ENCODE data around the gene COL5A3.
"Not testable (repeated sequence)": the region's sequence is repeated elsewhere in the genome, so short reads cannot be mapped to it uniquely, and the experiment has no call there.

COL5A3 gene

DNA sequence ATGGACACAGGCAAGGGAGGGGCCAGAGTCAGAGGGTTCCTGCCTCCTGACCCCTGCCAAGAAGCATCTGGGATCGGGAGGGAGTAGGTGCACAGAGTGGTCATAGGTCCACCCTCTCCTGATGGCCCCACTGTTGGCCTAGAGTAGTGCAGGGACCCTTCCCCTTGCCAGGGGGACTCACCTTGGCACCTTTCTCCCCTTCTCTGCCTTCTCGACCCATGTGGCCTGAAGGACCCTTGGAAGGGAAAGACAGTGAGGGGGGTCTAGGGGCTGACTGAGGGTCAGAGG is 40.7 kb downstream of the COL5A3 start:
- no peak for DNase-seq

DNA sequence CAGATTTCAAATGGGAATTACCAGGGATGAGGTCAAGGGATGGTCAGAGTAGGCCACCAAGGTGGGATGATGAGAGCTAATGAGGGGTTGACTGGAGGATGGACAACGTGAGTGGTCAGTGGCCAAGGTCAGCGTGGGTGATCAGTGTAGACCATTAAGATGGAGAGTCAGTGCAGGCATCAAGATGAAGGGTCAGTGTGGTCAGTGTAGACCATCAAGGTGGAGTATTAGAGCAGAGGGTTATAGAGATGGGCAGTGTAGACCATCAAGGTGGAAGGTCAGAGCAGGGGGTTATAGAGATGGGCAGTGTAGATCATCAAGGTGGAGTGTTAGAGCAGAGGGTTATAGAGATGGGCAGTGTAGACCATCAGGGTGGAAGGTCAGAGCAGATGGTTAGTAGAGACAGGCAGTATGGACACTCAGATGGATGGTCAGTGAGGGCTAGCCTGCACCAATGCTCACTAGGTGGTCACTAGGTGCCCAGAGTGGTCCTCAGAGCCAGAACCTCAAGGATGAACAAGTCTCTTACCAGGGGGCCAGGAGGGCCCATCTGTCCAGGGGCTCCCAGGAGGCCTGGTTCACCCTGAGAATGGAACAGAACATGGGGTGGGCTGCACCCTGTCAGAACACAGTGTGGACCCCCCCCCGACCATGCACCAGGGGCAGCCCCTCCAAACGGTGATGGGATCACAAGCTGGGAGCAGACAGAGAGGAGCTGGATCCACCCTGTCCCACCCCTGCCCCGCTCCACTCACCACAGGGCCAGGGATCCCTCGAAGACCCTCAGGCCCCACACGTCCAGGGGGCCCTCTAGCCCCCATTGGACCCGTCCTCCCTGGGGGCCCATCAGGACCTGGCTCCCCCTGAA is 41.2 kb downstream of the COL5A3 start:
- DNase-seq = no peak

DNA sequence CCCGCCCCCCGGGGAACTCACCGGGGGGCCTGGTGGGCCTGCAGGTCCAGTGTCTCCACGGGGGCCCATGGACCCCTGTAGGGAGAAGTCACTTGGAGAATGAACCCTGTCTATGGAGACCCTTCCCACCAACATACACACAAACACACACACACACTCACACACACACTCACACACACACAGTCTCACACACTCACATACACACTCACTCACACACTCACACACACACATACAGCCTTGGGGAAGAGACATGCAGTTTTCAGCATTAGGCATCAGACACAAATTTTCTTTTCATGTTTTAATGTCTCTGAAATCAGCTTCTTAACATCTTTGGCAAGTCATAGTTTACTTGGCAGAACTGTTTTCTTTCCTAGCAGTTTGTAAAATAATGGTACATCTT is 43.0 kb downstream of the COL5A3 start:
- no peak for DNase-seq

DNA sequence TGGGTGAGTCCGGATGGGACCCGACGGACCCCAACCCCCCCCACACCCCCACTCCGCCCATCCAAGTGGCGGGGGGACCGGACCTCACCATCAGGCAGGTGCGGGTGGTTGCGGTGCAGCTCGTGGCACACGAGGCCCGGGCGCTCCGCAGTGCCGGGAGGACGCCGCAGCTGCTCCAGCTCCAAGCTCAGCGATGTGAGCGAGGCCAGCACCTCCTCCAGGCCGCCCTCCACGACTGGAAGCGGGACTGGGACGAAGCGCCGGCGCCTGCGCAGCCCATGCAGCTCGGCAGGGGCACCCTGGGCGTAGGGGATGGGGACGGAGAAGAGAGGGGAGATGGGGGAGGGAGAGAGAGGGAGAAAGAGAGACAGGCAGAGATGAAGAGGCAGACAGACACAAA is 43.9 kb downstream of the COL5A3 start:
- DNase-seq = no peak

DNA sequence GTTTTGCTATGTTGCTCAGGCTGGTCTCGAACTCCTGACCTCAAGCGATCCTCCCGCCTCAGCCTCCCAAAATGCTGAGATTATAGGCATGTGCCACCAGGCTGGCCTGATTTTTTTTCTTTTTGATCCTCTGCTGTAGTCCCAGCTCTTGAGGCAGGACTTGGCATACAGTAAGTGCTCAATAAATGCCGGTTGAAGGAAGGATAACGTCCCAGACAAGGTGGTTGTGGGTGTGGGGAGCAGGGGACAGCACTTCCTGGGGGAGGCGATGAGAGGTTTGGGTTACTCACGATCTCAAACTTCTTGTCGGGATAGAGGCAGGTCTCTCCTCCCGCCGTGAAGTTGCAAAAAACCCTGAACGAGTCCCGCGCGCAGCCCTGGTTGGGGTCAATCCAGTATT is 44.3 kb downstream of the COL5A3 start:
- DNase-seq = no peak

DNA sequence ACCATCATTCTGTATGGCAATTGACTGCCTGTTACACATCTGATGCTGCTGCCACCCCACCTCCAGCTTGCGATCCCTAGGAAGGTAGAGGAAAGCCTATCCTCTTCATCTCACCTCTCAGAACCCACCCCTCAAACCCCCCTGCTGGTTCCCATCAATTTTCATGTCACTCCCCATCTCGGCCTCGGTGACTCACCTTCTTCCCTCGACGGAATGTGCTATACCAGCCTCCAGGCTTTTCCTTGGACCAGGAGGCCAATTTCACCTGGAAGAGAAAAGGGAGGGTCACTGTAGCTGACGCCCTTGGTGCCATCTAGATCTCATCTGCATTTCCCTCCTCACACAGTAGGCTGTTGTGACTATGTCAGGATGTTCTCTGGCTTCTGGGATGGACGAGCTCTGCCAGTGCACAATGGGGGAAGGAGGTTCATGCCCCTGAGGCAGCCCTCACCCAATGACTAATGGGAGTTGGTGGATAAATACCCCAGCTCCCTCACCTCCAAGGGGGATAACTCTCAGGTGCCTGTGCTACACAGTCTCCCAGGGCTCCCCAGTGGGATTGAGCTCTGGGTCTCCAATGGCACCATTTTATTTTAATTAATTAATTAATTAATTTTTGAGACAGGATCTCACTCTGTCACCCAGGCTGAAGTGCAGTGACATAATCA is 47.5 kb downstream of the COL5A3 start:
- DNase-seq = no peak

DNA sequence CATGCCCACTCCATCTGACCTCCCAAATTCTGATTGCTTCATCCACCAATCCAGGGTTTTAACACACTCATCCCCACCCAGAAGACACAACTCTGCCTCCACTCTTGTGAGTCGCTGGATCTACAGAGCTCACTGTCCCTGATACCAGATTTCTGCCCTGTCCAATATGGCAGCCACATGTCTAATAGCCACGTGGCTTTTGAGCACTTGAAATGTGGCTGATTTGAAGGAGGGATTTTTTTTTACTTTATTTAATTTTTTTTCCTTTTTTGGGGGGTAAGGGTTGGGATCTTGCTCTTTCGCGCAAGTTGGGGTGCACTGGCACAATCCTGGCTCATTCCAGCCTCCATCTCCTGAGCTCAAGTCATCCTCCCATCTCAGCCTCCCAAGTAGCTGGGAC is 49.2 kb downstream of the COL5A3 start:
- no peak for DNase-seq

DNA sequence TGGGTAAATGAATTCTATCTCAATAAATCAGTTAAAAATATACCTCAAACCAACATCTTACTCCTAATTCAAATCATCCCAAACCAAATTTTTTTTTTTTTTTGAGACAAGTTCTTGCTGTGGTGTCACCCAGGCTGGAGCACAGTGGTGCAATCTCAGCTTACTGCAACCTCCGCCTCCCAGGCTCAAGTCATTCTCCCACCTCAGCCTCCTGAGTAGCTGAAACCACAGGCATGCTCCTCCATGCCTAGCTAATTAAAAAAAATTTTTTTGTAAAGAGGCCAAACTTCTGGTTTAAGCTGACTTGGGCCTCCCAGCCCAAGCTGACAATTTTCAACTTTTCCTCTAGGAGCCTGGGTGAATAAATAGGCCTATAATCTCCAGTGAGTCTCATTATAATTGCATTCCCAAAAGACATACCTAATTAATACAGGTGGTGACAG is 51.9 kb downstream of the COL5A3 start:
- DNase-seq = no peak

DNA sequence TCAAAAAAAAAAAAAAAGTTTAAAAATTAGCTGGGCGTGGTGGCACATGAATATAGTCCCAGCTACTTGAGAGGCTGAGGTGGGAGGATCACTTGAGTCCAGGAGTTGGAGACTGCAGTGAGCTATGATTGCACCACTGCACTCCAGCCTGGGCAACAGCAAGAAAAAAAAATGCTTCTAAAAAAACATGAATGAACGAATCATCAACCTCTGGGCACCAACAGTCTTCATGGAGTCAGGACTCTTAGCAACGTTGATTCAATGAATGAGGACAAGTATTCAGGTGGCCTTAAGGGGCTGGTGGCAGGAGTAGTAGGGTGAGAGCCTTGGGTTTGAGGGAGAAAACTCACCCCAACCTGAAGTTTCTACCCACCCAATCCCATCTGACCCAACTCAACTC is 53.3 kb downstream of the COL5A3 start:
- no peak for DNase-seq

DNA sequence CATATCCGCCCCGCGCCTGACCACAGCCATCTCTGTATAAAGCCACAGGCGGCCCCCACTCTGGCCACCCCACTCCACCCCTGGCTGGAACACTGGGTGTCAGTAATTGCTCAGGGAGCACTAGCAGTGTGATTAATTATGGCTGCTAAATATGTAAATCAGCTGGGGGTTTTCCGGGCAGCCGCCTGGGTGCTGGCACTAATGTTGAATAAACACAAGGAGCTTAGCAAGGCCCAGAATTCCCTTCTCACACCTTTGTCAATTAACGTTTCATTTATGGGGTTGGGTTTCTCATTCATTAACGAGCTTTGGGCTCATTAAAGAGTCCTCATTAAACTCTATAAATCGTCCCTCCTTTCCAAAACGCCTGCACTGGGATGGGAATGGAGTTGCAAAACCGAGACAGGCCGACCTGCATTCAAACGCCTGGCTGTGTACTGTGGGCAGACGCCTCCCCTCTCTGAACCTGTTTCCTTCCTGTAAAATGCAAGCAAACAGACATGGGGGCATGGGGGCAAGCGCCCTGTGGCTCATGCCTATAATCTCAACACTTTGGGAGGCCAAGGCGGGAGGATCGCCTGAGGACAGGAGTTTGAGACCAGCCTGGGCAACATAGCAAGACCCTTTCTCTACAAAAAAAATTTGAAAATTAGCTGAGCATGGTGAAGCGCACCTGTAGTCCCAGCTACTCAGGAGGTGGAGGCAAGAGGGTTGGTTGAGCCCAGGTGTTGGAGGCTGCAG is 56.3 kb downstream of the COL5A3 start:
- DNase-seq = no peak

DNA sequence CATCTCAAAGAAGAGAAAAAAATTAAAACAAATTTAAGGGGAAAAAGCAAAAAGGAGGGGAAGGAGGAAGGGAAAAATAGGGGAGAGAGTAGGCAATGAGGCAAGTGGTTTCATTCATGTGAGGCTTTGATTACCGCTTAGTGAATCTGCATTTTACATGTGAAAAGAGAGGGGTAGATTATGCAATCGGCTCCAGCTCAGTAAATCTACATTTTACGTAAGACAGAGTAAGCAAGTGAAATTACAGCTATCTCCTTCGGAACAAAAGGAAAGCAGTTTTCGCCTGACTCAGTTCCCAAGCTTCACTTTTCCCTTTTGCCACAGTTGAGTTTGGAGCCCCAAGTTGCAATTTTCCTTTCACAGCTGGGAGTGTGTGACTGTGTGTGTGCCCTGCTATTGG is 58.0 kb downstream of the COL5A3 start:
- no peak for DNase-seq

DNA sequence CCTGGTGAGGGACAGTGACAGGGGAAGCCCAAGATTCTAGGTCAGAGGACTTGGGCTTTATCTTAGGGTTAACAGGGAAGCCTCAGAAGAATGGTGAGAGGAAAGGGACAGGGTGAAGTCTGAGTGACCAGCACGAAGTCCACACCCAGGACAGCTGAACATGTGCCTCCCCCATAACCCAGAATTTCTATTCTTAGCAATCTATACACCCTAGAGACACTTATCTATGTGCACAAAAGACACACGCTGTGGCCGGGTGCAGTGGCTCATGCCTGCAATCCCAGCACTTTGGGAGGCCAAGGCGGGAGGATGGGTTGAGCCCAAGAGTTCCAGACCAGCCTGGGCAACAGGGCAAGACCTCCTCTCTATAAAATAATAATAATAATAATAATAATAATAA is 62.9 kb downstream of the COL5A3 start:
- no peak for DNase-seq

DNA sequence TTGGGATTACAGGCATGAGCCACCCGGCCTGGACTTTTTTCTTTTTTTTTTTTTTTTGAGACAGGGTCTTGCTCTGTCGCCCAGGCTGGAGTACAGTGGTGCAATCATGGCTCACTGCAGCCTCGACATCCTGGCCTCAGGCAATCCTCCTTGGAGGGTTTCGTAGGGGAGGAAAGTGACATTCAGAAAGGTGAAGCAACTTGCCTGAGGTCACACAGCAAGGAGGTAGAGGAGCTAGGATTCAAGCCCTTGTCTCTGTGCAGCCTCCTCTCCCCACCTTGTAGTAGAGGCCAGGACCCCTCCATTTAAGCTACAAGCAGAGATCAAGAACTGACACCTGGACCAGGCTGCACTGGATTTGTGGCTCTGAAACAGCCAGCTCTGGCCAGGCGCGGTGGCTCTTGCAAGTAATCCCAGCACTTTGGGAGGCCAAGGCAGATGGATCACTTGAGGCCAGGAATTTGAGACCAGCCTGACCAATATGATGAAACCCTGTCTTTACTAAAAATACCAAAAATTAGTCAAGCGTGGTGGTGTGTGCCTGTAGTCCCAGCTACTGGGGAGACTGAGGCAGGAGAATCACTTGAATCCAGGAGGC is 63.7 kb downstream of the COL5A3 start:
- not testable (repeated sequence) for DNase-seq

DNA sequence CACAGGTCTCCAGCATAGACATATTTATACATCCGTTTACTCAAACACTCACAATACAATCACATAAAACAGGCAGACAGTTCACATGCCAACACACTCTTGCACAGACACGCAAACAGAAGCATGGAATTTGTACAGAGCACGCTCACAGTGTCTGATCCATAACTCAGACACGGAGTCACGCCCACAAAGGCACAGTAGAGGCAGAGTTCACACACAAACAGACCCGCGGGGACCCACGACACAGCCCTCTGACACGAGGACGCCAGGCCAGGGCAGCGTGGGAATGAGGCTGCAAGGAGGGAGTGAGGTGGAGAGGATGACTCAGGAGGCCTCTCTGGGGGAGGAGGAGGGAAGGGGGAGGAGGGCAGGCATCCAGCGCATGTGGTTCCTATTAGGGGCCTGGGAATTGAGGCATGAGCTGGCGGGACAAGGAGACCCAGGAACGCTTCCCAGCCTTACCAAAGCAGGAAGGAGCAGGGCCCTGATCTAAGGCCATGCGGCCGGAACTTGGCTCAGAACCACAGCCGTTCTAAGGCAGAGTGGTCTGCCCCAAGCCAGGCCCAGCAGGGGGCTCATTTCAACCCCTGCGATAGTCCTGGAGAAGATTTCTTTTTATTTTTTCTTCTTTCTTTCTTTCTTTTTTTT is 64.9 kb downstream of the COL5A3 start:
- no peak for DNase-seq

DNA sequence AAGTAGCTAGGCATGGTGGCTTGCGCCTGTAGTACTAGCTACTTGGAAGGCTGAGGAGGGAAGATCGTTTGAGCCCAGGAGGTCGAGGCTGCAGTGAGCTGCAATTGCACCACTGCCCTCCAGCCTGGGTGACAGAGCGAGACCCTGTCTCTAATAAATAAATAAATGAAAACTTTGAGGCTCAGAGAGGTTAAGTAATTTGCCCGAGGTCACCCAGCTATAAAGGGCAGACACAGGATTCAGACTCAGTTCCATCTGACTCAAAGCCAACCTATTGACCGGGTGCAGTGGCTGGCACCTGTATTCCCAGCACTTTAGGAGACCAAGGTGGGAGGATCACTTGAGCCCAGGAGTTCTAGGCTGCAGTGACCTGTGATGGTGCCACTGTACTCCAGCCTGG is 66.6 kb downstream of the COL5A3 start:
- DNase-seq = no peak

DNA sequence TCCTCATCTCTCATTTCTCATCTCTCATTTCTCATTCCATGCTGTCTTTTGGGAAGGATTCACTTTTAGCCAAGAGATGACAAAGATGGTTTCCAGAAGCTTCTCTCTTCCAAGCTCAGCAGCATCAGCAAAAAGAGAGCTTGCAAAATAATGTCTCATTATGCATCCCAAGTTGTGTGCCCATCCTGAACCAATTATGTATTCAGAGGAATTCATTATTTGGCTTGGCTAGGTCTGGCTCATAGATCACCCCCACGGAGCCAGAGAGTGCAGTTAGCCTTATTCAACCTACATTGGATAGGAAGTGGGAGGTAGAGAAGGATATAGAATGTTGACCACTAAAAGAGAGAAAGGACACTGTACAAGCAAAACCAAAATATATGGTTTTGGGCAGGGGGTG is 68.6 kb downstream of the COL5A3 start:
- DNase-seq = no peak

DNA sequence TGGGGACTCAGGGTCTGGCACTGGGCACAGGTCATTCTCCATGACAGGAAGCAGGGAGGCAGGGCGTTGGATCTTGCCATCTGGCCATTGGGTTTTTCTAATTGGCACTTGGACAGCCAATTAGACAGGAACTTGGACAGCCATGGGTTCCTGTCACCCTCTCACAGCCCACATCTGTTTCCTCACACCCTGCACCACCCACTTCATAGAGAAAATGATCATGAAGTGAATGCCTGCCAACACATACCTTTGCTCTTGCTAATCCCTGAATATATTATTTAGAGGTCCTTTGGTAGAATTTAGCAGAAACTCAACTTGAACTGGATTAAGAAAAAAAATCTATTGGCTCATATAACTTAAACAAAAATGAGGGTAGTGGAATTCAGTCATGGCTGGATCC is 69.1 kb downstream of the COL5A3 start:
- no peak for DNase-seq

DNA sequence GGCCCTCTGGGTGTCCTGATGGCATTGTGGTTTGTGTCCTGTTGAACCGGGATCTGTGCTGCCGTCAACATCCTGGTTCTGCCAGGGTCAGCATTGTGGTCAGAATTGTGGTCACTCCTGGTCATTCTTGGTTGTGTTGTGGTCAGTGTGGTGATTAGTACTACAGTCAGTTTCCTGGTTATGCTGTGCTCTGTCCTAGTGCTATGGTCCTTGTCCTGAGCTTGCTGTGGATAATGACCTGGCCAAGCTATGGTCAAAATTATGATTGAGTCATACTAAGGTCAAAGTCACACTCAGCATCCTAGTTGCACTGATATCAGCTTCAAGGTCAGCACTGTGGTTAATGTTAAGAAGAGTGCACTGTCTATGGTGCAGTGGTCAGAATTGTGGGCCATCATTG is 69.5 kb downstream of the COL5A3 start:
- DNase-seq = no peak

DNA sequence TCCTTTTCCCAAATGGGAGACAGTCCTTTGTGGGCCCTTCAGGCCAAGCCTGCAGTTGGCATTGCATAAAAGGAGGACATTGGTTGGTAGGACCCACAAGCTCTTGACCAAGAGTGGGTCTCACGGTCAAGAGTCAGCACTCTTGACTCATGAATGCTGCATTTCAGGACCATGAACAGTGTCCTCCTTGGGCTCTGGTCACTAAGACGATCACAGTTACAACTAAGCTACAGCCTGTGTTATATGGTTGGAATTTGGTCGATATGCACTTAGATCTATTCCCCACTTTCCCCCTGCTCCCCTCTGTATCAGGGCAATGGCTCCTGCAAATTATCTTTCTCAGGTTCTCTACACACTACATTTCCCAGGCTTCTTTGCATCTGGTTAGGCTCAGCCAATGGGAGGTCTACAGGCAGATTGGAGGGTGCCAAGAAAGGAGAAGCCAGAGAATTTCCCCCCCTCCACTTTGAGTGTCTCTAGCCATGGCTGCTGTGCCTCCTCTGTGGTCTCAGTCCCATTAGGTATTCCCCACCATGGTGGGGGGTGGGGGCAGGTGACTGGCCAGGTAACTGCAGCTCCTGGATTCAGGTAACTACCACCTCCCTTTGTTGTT is 70.9 kb downstream of the COL5A3 start:
- DNase-seq = no peak

DNA sequence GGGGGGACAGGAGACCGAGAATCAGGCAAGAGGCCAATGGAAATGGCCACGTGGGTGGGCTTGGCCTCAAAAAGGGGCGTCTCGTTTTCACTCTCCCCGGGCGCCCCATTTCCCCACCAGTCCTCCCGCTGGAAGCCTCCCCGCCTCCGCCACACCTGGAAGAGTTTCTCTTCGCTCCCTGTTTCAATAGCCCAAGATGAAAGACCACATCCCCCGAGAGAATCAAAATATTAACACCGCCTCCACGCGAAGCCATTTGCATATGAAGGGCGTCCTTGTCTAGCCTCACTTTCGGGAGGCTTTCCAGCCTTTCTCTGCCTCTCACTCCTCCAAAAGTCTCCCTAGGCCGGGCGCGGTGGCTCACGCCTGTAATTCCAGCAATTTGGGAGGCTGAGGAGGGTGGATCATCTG is 73.3 kb downstream of the COL5A3 start:
- no peak for DNase-seq

DNA sequence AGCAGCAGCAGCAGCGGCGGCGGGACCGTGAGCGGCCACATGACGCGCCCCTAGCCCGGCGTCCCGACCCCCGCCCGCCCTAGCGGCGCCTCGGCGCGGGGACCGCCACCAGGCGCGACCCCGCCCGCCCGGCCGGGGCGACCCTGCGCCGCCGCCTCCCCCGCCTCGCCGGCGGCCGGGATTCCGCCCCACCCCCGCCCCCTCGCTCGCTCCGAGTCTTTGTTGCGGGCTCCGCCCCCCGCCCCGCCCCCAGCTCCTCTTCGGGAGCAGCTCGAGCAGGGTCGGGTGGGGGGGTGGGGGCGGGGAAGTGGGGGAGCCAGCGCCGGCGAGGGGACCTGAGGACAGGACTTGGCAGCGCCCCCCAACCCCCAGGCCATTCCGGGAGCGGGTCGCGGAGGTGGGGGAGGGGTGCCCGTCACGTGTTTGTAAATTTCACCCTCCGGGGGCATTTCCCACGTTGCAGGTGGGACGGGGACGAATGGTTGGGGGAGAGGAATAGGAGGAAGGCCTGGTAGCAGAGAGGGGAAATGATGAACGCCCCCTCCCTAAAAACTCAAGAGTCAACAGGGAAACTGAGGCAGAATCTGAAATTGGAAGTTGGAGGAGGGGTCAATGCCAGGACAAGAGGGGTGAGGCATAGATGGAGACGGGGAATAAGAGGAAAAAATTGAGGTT is 73.8 kb downstream of the COL5A3 start, which contains the start of gene OLFM2:
TSS of gene OLFM2 (minus strand) at position 190 of the 675 bp plus-strand sequence. CDS start at position 41, 149 bp downstream.
- no peak for DNase-seq
